ENCODE results near the gene FOLR2.

The FOLR2 gene

GRCh38 chr11:72221386-72222075, 4.9 kb downstream of the FOLR2 start:
- H3K36me3 ChIP-seq (ENCODE audit: control insufficient read depth, insufficient read depth, low read length) = no peaks in the 10 kb centered on the region
- peaks cover 11% of the 10 kb centered on the region for H3K79me2 ChIP-seq (ENCODE audit: control insufficient read depth, insufficient read depth, low read length)
- no peak overlapping the region for H3K4me2 ChIP-seq (ENCODE audit: low read length)
- H2AK5ac ChIP-seq (ENCODE audit: low read length) = no peak overlapping the region
- no peak overlapping the region for H4K8ac ChIP-seq (ENCODE audit: low read depth, low read length)
- H3K4ac ChIP-seq (ENCODE audit: low read depth, low read length) = no peak overlapping the region
- no CpG with 5 or more reads among the region's 7 CpGs for WGBS (ENCODE audit: extremely low coverage, insufficient coverage, low lambda C conversion rate)
- no peak overlapping the region for H3K27ac ChIP-seq (ENCODE audit: low read depth, low read length)
- H3K23ac ChIP-seq (ENCODE audit: low read length) = no peak overlapping the region
- DNase-seq = no peak
- no peak overlapping the region for H2BK120ac ChIP-seq (ENCODE audit: low read depth, low read length)
- no peak overlapping the region for H3K4me3 ChIP-seq (ENCODE audit: low read length)
- H2BK15ac ChIP-seq (replicated peaks; ENCODE audit: low read depth) = no peak overlapping the region
- H3K56ac ChIP-seq (ENCODE audit: low read length) = peak overlapping the region; percentile 46
- peaks cover 9% of the 10 kb centered on the region for H3K79me1 ChIP-seq (ENCODE audit: low read length)
- no peak overlapping the region for H2BK5ac ChIP-seq (ENCODE audit: low read length)
- H3K9ac ChIP-seq (ENCODE audit: low read length) = no peak overlapping the region
- peaks cover 10% of the 10 kb centered on the region for H3K4me1 ChIP-seq (ENCODE audit: control insufficient read depth, low read depth, low read length)
- H4K5ac ChIP-seq (ENCODE audit: low read length) = no peak overlapping the region
- H3K18ac ChIP-seq (ENCODE audit: low read length) = peak overlapping the region; percentile 95
- no peaks in the 10 kb centered on the region for H3K27me3 ChIP-seq (ENCODE audit: insufficient read depth, low read length, poor library complexity)

DNA sequence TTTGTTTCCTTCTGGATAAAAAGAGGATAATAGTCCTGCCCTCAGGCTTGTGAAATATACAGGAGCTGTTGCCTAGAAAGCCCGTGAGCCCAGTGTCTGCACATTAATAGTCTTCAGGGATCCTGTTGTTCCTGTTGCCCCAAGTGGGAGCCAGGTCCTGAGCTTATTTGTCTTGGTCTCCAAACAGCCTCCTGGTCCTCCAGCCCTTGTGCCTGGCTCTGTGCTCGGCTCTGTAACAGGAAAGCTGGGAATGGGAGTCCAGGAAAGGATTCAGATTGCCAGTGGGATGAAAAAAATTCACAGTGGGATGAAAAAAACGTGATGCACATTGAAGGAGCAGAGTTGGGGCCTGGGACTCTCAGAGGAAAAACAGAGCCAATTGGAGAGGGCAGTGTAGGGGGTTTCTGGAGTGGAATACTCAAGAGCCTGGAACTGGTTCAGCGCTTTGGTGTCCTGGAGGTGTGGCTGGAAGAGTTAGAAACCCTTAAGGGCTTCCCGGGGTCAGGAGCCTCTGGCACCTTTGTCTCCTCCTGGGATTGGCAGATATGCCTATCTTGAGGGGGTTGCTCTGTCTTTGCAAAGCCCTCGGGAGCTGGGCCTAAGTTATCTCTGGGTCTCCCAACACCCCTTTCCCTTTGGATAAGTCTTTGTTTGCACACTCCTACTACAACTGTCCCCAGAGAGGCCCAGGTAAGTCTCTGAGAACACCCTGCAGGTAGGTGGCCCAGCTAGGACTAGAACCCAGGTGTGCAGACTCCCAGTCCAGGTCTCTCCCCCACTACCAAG, 5.7 kb downstream of the FOLR2 start:
- Histone ChIP-seq H2BK5ac (ENCODE audit: low read length) (no peak overlapping the region), H2AK5ac (ENCODE audit: low read length) (no peak overlapping the region), H4K8ac (ENCODE audit: low read depth, low read length) (no peak overlapping the region), H3K79me1 (ENCODE audit: low read length) (peaks cover 11% of the 10 kb centered on the region), H3K4me2 (ENCODE audit: low read length) (peak overlapping the region; percentile 28), H3K9ac (ENCODE audit: low read length) (peak overlapping the region; percentile 42), H3K23ac (ENCODE audit: low read length) (no peak overlapping the region), H3K27me3 (ENCODE audit: insufficient read depth, low read length, poor library complexity) (no peaks in the 10 kb centered on the region), H3K27ac (ENCODE audit: low read depth, low read length) (peak overlapping the region; percentile 57), H3K4me3 (ENCODE audit: low read length) (no peak overlapping the region), H3K4ac (ENCODE audit: low read depth, low read length) (peak overlapping the region; percentile 38), H3K79me2 (ENCODE audit: control insufficient read depth, insufficient read depth, low read length) (peaks cover 12% of the 10 kb centered on the region), H3K18ac (ENCODE audit: low read length) (peak overlapping the region; percentile 95), H3K56ac (ENCODE audit: low read length) (peak overlapping the region; percentile 69), H3K36me3 (ENCODE audit: control insufficient read depth, insufficient read depth, low read length) (no peaks in the 10 kb centered on the region), H2BK15ac (replicated peaks; ENCODE audit: low read depth) (peak overlapping the region; percentile 27), H4K5ac (ENCODE audit: low read length) (peak overlapping the region; percentile 95), H2BK120ac (ENCODE audit: low read depth, low read length) (no peak overlapping the region), H3K4me1 (ENCODE audit: control insufficient read depth, low read depth, low read length) (peaks cover 10% of the 10 kb centered on the region)
- no CpG with 5 or more reads among the region's 6 CpGs for WGBS (ENCODE audit: extremely low coverage, insufficient coverage, low lambda C conversion rate)
- DNase-seq = peak; percentile 38

GRCh38 chr11:72222907-72223614, 6.5 kb downstream of the FOLR2 start:
- Histone ChIP-seq H3K4me2 (ENCODE audit: low read length) (peak overlapping the region; percentile 38), H3K27ac (ENCODE audit: low read depth, low read length) (peak overlapping the region; percentile 98)

DNA sequence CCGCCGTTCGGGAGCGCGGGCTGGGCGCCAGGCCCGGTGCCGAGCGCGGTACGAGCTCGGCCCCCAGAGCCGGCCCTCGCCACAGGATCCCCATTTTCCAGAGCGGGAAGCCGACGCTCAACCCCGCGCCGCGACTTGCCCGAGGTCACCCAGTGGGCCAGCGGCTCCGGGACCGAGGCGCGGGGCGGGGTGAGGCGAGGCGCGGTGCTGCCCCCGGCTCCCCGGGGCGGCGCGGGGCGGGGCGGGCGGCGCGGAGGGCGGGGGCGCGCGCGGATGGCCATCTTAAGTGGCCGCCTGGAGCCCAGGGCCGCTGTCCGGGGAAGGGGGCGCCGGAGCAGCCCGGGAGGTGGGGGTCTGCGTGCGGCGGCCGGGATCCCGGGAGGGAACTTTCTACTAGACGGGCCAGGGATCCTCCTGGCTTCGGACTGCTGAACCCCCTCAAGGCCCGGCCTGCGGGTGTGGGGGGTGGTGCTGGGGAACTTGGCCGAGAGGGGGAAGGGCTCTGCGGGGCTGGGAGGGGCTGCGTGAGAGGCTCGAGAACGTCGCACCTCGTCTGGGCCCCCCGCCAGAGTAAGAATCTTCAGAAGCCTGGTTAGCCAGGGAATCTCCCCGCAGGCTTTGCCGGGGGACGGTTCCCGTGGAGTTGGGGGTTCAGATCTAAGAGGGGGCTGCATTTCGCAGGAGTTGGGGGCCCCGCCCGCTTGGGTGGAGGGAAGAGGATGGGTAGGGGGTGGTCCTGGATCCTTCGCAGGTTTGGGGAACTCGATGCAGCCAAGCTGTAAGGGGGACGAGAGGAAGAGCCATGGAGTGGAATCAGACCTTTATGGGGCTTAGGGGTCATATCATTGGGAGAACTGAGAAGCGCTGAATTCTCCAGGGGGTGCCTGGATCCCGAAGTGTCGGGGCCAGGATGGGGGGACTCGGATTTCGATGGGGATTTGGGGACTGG, 7.3 kb downstream of the FOLR2 start:
- peak overlapping the region; percentile 99 for H3K4ac ChIP-seq (ENCODE audit: low read depth, low read length)
- H3K4me2 ChIP-seq (ENCODE audit: low read length) = peak overlapping the region; percentile 99
- H3K56ac ChIP-seq (ENCODE audit: low read length) = peak overlapping the region; percentile 93
- peak overlapping the region; percentile 96 for H3K18ac ChIP-seq (ENCODE audit: low read length)
- peak; percentile 79 for DNase-seq
- no peak overlapping the region for H2AK5ac ChIP-seq (ENCODE audit: low read length)
- H3K27ac ChIP-seq (ENCODE audit: low read depth, low read length) = peak overlapping the region; percentile 98
- WGBS (ENCODE audit: extremely low coverage, insufficient coverage, low lambda C conversion rate) = no CpG with 5 or more reads among the region's 84 CpGs
- H3K4me3 ChIP-seq (ENCODE audit: low read length) = peak overlapping the region; percentile 91
- peak overlapping the region; percentile 82 for H4K8ac ChIP-seq (ENCODE audit: low read depth, low read length)
- H2BK120ac ChIP-seq (ENCODE audit: low read depth, low read length) = peak overlapping the region; percentile 90
- peak overlapping the region; percentile 76 for H2BK15ac ChIP-seq (replicated peaks; ENCODE audit: low read depth)
- no peaks in the 10 kb centered on the region for H3K27me3 ChIP-seq (ENCODE audit: insufficient read depth, low read length, poor library complexity)
- peaks cover 10% of the 10 kb centered on the region for H3K4me1 ChIP-seq (ENCODE audit: control insufficient read depth, low read depth, low read length)
- peak overlapping the region; percentile 97 for H3K9ac ChIP-seq (ENCODE audit: low read length)
- no peaks in the 10 kb centered on the region for H3K36me3 ChIP-seq (ENCODE audit: control insufficient read depth, insufficient read depth, low read length)
- H2BK5ac ChIP-seq (ENCODE audit: low read length) = peak overlapping the region; percentile 89
- H3K79me1 ChIP-seq (ENCODE audit: low read length) = peaks cover 15% of the 10 kb centered on the region
- H4K5ac ChIP-seq (ENCODE audit: low read length) = no peak overlapping the region
- H3K23ac ChIP-seq (ENCODE audit: low read length) = peak overlapping the region; percentile 89
- H3K79me2 ChIP-seq (ENCODE audit: control insufficient read depth, insufficient read depth, low read length) = peaks cover 12% of the 10 kb centered on the region

More at GRCh38 chr11:72222907-72223614, 6.5 kb downstream of the FOLR2 start:
- peak; percentile 97 for DNase-seq
- peak overlapping the region; percentile 95 for H4K5ac ChIP-seq (ENCODE audit: low read length)
- H2BK15ac ChIP-seq (replicated peaks; ENCODE audit: low read depth) = peak overlapping the region; percentile 76
- peak overlapping the region; percentile 99 for H3K4ac ChIP-seq (ENCODE audit: low read depth, low read length)
- H3K36me3 ChIP-seq (ENCODE audit: control insufficient read depth, insufficient read depth, low read length) = no peaks in the 10 kb centered on the region
- no peaks in the 10 kb centered on the region for H3K27me3 ChIP-seq (ENCODE audit: insufficient read depth, low read length, poor library complexity)
- H2BK120ac ChIP-seq (ENCODE audit: low read depth, low read length) = peak overlapping the region; percentile 77
- H2AK5ac ChIP-seq (ENCODE audit: low read length) = no peak overlapping the region
- H3K79me2 ChIP-seq (ENCODE audit: control insufficient read depth, insufficient read depth, low read length) = peaks cover 12% of the 10 kb centered on the region
- peak overlapping the region; percentile 55 for H3K4me3 ChIP-seq (ENCODE audit: low read length)
- peaks cover 10% of the 10 kb centered on the region for H3K4me1 ChIP-seq (ENCODE audit: control insufficient read depth, low read depth, low read length)
- H2BK5ac ChIP-seq (ENCODE audit: low read length) = peak overlapping the region; percentile 85
- no peak overlapping the region for H4K8ac ChIP-seq (ENCODE audit: low read depth, low read length)
- peak overlapping the region; percentile 79 for H3K9ac ChIP-seq (ENCODE audit: low read length)
- no CpG with 5 or more reads among the region's 47 CpGs for WGBS (ENCODE audit: extremely low coverage, insufficient coverage, low lambda C conversion rate)
- H3K56ac ChIP-seq (ENCODE audit: low read length) = peak overlapping the region; percentile 85
- peak overlapping the region; percentile 96 for H3K18ac ChIP-seq (ENCODE audit: low read length)
- H3K23ac ChIP-seq (ENCODE audit: low read length) = no peak overlapping the region
- peaks cover 14% of the 10 kb centered on the region for H3K79me1 ChIP-seq (ENCODE audit: low read length)
